Tongue (tissue), 2 donors: ENCODE results near the gene KMT2E. TPM values are rescaled to one million over a fixed set of nuclear protein-coding genes. Genes with fewer than 3 reads are reported as not detected.
A peak's percentile ranks its signal among the peaks of the same experiment; 100 is the strongest.
"Not testable (repeated sequence)": the region's sequence is repeated elsewhere in the genome, so short reads cannot be mapped to it uniquely, and the experiment has no call there.

Source experiments
- DNase-seq: peaks from one replicate; pipeline ENCODE4 v3.0.0-alpha.2; 2015
- total RNA-seq: library from RNA; depleted of rRNA; stranded (reverse); fragments of >200 nt; gene quantifications from one replicate; pipeline ENCODE4 v1.2.3, GENCODE V29; 2014

Gene KMT2E
- total RNA-seq = 147 TPM

- DNase-seq = peak; percentile 96
Measured at GRCh38 chr7:105013816-105014692, at the start of gene KMT2E. TSS of gene KMT2E (plus strand) at chr7:105014205. CDS start at chr7:105040953, 26,748 bp downstream.

DNA sequence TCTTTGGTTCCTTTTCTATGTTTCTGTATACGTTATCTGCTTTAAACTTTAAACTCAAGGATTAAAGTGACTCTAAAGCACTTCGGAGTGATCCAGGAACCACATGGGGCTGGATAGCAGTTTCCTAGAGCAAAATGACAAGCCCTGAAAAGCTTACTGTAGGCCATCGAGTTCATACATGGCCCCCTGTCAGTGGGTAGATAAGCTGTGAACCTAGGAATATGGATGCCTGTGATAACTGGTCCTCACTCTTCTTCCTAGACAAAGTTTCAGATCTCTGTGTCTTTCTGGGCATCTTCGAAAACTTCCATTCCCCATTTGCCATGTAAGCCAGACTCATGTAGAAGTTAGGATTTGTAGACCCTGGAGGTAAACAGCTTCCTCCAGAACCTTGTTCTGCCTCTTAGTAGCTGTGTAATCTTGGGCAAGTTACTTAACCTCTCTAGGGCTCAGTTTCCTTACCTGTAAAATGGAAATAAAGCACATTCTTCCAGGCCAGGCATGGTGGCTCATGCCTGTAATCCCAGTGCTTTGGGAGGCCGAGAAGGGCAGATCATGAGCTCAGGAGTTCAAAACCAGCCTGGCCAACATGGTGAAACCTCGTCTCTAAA lies 49.3 kb upstream of the KMT2E start:
- no peak for DNase-seq

DNA sequence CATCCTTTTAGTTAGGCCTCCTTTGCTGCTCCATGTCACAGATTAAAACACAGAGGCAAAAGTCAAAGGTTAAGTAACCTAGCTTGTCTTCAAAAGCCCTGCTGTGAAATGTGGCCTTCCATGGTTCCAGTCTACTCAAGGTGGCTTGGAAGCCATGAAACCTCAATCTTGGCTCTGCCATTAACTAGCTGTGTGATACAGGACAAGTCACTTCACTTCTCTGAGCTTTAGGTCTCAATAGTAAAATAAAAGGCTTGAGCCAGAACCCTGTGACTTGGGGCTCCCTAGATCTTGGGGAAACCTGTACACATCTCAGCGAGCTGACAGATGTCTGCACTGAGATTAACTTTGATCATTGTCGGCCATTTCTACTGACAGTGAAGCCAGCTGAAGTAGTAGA lies 48.0 kb upstream of the KMT2E start:
- no peak for DNase-seq

DNA sequence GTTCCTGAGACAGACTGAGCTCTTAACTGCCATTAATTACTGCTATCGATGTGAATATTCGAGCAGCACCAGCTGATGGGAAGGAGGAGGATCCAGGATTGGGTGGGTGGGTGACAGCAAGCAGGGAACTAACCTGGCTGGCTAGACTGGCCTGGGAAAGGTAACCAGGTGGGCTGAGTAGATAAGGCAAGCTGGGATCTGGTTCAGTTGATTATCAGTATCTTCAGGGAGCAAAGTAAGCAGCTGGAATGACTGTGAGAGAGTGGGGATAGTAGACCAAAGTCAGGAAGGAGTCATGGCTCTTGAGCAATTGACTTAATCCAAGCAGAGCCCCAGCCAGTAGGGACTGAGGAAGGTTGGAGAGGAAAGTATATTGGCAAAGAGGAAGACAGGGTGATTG lies 46.9 kb upstream of the KMT2E start:
- no peak for DNase-seq

DNA sequence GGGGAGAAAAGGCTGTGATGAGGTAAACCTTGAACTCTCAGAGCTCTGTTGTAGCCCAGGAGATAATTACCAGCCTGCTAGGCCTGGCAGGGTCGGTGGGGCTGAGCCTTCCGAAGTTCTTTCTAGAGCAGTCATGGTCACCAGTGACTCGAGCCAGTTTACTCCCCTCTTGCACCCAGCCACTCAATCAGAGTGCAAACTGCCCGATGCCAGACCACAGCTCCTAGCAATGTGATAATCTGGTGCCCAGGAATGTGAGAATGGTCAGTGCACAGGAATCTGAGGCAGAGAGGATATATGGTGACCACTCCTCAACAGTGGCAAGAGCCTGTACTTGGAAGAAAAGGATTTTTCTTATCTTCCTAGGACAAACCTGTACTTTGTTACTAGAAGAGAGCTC lies 46.4 kb upstream of the KMT2E start:
- no peak for DNase-seq

- DNase-seq = no peak
Measured at GRCh38 chr7:104968648-104969047, 45.4 kb upstream of the KMT2E start.

GRCh38 chr7:104969183-104969582 lies 44.8 kb upstream of the KMT2E start:
- no peak for DNase-seq

GRCh38 chr7:104971290-104972071 lies 42.5 kb upstream of the KMT2E start:
- no peak for DNase-seq

DNA sequence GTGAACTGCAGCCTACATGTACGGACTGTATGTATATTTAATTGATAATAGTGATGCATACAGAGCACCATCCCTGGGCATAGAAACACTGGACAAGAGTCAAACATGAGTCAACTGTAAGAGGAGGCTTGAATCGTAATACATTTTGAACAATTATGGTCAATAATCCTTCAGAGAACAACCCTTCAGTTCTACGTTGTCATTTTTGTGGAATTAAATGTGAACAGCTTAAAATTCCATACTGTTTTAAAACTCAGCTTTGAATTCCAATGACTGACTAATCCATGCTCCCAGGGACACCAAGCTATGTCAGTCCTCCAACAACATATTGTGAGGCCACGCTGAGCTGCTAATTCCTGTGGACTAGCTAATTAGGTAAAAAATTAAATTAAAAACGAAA lies 41.5 kb upstream of the KMT2E start:
- DNase-seq = no peak

GRCh38 chr7:104973227-104973626 lies 40.8 kb upstream of the KMT2E start:
- no peak for DNase-seq

DNA sequence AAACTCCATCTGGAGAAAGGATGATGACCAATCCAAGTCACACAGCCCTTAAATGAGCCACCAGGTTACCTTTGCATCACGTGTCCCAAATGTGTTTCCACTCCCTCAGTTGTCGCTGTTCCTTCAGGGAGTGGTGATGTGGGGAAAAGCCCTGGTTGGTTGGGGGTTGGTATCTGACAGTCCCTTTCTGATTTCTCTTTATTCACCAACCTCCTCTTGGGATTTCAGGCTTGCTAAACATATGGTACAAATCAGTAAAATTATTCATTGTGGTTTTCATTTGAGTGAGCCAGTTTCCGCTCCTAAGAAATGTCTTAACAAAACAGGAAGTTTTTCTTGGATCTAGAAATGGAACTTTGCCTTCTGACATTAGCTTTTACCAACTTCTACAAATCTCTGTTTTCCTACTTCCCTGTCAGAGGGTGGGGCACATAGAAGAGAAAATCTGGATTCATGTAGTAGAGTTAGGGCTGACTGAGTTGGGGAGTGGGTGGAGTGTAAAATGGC lies 40.0 kb upstream of the KMT2E start:
- no peak for DNase-seq

DNA sequence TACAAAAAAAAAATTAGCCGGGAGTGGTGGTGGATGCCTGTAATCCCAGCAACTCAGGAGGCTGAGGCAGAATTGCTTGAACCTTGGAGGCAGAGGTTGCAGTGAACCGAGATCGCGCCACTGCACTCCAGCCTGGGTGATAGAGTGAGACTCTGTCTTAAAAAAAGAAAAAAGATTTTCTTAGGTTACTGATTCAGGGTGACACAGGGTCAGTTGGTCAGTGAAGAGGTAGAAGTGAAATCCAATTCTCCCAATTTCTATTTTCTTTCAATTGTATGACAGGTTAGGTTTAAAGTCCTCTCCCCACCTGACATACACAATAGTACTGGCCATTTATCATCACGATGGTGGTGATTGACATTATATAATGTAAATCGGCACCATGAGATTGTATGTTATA lies 38.5 kb upstream of the KMT2E start:
- not testable (repeated sequence) for DNase-seq

- DNase-seq = no peak
Measured at GRCh38 chr7:104976966-104977636, 36.9 kb upstream of the KMT2E start.

DNA sequence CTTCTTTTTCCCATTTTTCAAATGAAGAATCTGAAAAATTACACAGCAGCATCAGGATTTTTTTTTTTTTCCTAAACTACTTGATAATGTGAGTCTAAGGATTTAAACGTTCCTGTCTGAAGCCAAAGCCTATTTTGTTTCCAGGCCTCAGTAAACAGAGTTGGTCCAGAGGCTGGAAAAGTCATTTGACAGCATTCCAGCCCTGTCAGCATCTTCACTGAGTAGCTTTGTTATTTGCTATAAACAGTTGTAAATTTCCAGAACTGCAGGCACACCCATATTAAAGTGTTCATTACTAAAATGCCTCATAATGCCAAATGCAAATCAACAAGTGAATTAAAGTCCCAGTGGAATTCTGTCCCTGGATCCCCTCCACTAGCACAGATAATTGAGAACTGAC lies 35.5 kb upstream of the KMT2E start:
- DNase-seq = no peak

DNA sequence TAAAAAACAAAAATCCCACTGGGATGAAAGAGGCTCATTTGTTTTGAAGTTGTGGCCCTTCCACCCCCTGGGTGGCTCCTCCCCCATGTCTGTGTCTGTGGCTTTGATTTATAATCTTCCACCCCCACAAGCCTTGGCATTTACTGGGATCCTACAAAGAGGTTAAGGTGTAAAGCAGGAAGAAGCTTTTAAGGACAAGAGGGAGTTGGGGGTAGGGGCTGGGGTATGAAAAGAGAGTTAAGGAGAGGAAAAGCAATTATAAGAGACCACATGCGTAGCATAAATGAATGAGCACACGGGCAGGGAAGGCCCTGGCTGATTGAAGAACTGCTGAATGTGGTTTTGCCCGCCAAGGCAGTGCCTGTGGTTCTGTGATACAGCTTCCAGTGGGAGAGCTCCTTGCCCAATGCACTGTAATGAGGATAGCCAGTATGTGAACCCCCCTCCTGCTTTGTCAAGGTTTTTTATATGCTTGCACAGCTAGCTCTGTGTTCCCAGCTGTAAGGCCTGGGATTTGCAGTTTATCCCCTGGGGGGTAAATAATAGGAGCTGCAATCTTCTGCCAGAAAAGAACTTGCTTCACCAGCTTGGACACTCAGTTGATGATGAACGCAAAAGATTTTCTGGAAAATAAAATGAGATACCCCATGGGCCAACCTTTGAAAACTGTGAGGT lies 34.7 kb upstream of the KMT2E start:
- DNase-seq = no peak

- no peak for DNase-seq
Measured at GRCh38 chr7:104980440-104980839, 33.6 kb upstream of the KMT2E start.

DNA sequence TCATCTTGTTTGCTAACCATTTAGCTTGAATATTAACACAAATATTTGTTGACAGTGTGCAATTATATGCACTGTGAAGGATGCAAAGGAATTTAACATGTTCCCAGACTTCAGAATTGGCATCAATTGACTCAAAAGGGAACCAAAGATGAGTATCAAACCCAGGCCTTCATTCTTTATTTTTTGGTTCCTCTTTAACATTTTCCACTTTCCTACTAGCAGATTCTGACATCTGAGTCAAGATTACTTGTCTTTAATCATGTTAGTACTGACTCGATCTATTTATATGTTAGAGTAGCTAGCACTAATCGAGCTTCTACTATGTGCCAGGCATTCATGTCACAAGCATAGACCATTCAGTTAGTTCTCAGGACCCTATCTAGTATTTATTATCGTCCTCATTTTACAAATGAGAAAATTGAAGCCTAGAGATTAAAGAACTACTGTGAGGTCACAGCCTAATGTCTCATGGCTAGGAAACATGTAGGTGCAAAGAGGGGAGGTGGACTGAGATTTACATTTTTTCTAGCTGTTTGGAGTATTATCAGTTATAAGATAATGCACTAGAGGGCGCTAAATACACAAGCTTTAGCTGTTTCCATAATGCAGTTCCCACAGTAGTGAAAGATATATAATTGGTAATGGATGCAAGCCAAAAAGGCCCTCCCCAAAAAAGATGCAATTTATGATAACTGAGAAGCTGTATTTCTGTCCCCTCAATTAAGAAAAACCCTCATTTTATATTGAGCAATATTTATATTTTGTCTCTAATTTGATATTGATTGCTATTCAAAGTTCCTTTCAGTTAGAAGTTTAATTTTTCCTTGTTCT lies 32.9 kb upstream of the KMT2E start:
- peak; percentile 81 for DNase-seq

DNA sequence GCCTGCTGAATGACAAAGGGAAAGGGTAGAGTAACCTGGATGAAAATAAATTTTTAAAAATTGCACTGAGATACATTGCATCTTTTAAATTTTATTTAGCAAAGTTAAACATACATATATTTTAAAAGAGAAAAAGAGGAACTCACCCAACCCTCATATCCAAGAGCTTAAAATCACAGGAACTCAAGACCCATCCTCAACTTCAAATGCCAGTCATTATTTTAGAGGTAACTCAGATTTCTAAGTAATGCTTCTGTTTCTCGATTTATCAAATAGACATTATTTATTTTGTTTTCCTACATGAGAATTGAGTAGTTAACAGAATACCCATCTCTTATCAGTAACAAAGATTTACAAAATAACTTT lies 32.4 kb upstream of the KMT2E start:
- DNase-seq = no peak

DNA sequence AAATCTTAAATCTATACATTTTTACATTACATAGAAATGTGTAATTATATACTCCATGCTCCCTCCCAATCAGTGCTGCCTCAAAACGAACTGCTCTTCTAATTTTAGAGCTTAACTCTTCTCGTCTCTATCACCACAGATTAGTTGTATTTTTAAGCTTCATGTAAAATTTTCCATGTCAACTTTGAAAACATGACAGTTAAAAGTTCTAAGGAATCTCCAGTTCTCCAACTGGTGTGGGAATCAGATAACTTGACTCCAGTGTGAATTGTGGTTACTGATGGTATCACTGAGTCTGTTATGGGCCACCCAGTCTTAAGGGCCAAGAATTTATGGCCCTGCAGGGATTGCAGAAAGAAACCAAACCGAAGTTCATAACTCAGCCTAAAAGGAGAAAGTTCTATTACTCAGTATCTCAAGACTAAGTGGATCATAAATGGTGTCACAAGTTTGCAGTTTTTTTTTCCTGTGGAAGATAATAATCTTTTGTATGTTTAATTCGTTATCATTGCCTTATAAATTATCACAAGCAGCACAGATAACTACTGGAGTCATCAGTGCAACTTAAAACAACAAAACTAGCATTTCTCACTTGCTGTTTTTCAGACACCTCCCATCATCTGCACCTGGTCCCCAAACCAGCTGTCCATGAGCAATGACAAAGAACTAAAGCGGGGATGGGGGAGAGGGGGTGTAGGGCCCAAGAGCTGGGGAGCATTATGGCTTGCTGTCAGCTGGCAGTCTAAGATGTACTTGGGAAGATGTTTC lies 31.5 kb upstream of the KMT2E start:
- peak; percentile 61 for DNase-seq

GRCh38 chr7:104983076-104983577 lies 30.9 kb upstream of the KMT2E start:
- no peak for DNase-seq
